Bronchial epithelial cell (primary cell): ENCODE results near the gene CEP192. TPM values are rescaled to one million over a fixed set of nuclear protein-coding genes. Genes with fewer than 3 reads are reported as not detected.

Experiments used
- DNase-seq: peaks from one replicate; pipeline ENCODE4 v3.0.0-alpha.2; 2010; ENCODE audit warnings: low read depth
- FAIRE-seq: peaks from 2 replicates; lab custom pipeline; 2011; peaks lifted over from hg19 to GRCh38; lab: Jason Lieb, UNC
- H3K27me3 ChIP-seq: 2 replicates; pipeline ENCODE4 v1.5.1; 2011; ENCODE audit warnings: low read length; ENCODE audit not compliant: control insufficient read depth, insufficient read depth
- H3K36me3 ChIP-seq: 2 replicates; pipeline ENCODE4 v1.5.1; 2011; ENCODE audit warnings: low read length; ENCODE audit not compliant: control insufficient read depth, insufficient read depth
- H3K4me3 ChIP-seq: 2 replicates; pipeline ENCODE4 v1.5.1; 2011; ENCODE audit warnings: mild to moderate bottlenecking, low read depth, low read length, control low read depth
- CTCF ChIP-seq: IDR thresholded peaks from 2 replicates; pipeline ENCODE4 v1.5.1; 2011; ENCODE audit warnings: mild to moderate bottlenecking, moderate library complexity, low read length, control low read depth, inconsistent platforms; ENCODE audit not compliant: insufficient read depth, severe bottlenecking
- total RNA-seq: library from RNA; depleted of rRNA; stranded (reverse); fragments of >200 nt; gene quantifications from 2 replicates; pipeline ENCODE4 v1.2.1, GENCODE V29; 2014

The CEP192 gene
- 19.5 and 25.8 TPM in 2 replicates for total RNA-seq

- Histone ChIP-seq H3K27me3 (no peaks in the 10 kb centered on the region), H3K4me3 (peak within 1 kb of the TSS; percentile 87), H3K36me3 (no peaks in the 10 kb centered on the region)
- FAIRE-seq = no peak
- peak; percentile 2 for TF ChIP-seq CTCF
- peak; percentile 93 for DNase-seq
Observed at GRCh38 chr18:12990967-12991820, at the start of gene CEP192. Gene CEP192 (plus strand): TSS chr18:12991362. CDS start chr18:12999425, 8,063 bp downstream.

GRCh38 chr18:12943215-12943614 lies 47.9 kb upstream of the CEP192 start:
- Histone ChIP-seq H3K4me3 (no peak overlapping the region), H3K36me3 (no peaks in the 10 kb centered on the region), H3K27me3 (no peaks in the 10 kb centered on the region)
- FAIRE-seq (no peak), DNase-seq (no peak)
- TF ChIP-seq CTCF = no peak

GRCh38 chr18:12944709-12945108 lies 46.5 kb upstream of the CEP192 start:
- DNase-seq (no peak), FAIRE-seq (no peak)
- no peaks in the 10 kb centered on the region for H3K36me3 ChIP-seq

GRCh38 chr18:12946549-12947284 lies 44.4 kb upstream of the CEP192 start:
- no peaks in the 10 kb centered on the region for H3K27me3 ChIP-seq
- peak; percentile 54 for DNase-seq
- TF ChIP-seq CTCF = peak; percentile 6
- FAIRE-seq = no peak
- peak overlapping the region; percentile 73 for H3K4me3 ChIP-seq
- no peaks in the 10 kb centered on the region for H3K36me3 ChIP-seq

More at GRCh38 chr18:12944709-12945108, 46.5 kb upstream of the CEP192 start:
- H3K4me3 ChIP-seq = no peak overlapping the region
- no peaks in the 10 kb centered on the region for H3K27me3 ChIP-seq
- no peak for TF ChIP-seq CTCF

- no peaks in the 10 kb centered on the region for H3K36me3 ChIP-seq
- no peaks in the 10 kb centered on the region for H3K27me3 ChIP-seq
- FAIRE-seq (no peak), DNase-seq (peak; percentile 86)
- H3K4me3 ChIP-seq = peak within 1 kb of the TSS; percentile 76
- TF ChIP-seq CTCF = no peak
Observed at GRCh38 chr18:12947285-12948049, 43.7 kb upstream of the CEP192 start, which contains the start of gene SEH1L. Gene SEH1L (plus strand): TSS chr18:12948011. CDS start chr18:12948122, 111 bp downstream.
